Measurements from ENCODE around the gene ZPLD1. TPM values are rescaled to one million over a fixed set of nuclear protein-coding genes. Genes with fewer than 3 reads are reported as not detected.
A peak's percentile ranks its signal among the peaks of the same experiment; 100 is the strongest.

The ZPLD1 gene
- total and polyA plus RNA-seq, 5 donors from 2014 or later, result not detected

DNA sequence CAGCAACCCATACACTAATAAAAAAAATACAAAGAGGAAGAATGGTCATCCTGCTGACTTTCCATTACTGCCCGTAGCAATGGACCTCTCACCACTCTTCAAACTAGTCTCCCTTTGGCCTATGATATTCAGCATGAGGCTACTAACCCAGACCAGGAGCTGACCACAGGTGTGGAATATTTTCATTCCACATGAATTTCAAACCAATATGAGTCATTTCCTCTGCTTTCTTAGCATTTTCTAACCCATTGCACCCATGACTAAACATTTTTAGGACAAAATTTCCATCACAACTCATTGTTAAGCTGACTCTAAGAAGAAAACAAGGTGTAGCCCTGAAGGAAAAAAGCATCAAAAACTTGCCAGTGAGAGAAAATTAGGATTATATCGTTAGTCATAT is 34.0 kb upstream of the ZPLD1 start:
- H3K9me3 Mint-ChIP-seq, result peaks cover 0 to 4% (median 0%) of the 10 kb centered on the region in 7 donors

GRCh38 chr3:102410616-102411015 is 24.2 kb upstream of the ZPLD1 start:
- no peak overlapping the region for H3K27ac ChIP-seq (ENCODE audit: insufficient read depth, low read length, poor library complexity, severe bottlenecking)
- H3K9me3 ChIP-seq (ENCODE audit: control insufficient read depth in 2 of 2, low read length in 2 of 2), result no peaks in the 10 kb centered on the region
- no peaks in the 10 kb centered on the region for H3K4me1 ChIP-seq (ENCODE audit: control insufficient read depth, insufficient read depth, low read length, poor library complexity, severe bottlenecking)
- Mint-ChIP-seq H3K27me3 (no peaks in the 10 kb centered on the region), H3K36me3 (no peaks in the 10 kb centered on the region), H3K9me3 (no peaks in the 10 kb centered on the region), H3K27ac (no peak overlapping the region), H3K4me3 (no peak overlapping the region), H3K4me1 (peaks cover 0 to 6% (median under 1%) of the 10 kb centered on the region in 4 donors)
- ATAC-seq (ENCODE audit: low read depth in 2 of 2) (no peak), DNase-seq (no peak)
- no peaks in the 10 kb centered on the region for H3K27me3 ChIP-seq (ENCODE audit: control insufficient read depth, insufficient read depth, low read length)
- H3K36me3 ChIP-seq (ENCODE audit: control insufficient read depth, insufficient read depth, low read length), result no peaks in the 10 kb centered on the region
- H3K4me3 ChIP-seq (ENCODE audit: low read depth, low read length), result no peak overlapping the region

More for the DNA sequence above, 34.0 kb upstream of the ZPLD1 start:
- Mint-ChIP-seq H3K4me1 (no peaks in the 10 kb centered on the region), H3K36me3 (no peaks in the 10 kb centered on the region), H3K4me3 (no peak overlapping the region), H3K27me3 (no peaks in the 10 kb centered on the region), H3K27ac (no peak overlapping the region)
- H3K4me3 ChIP-seq (ENCODE audit: low read depth, low read length), result no peak overlapping the region
- H3K27ac ChIP-seq (ENCODE audit: insufficient read depth, low read length, poor library complexity, severe bottlenecking), result no peak overlapping the region
- H3K36me3 ChIP-seq (ENCODE audit: control insufficient read depth, insufficient read depth, low read length), result no peaks in the 10 kb centered on the region
- H3K4me1 ChIP-seq (ENCODE audit: control insufficient read depth, insufficient read depth, low read length, poor library complexity, severe bottlenecking), result no peaks in the 10 kb centered on the region
- ATAC-seq (ENCODE audit: low read depth in 2 of 2) (no peak), DNase-seq (no peak)
- no peaks in the 10 kb centered on the region for H3K9me3 ChIP-seq (ENCODE audit: control insufficient read depth in 2 of 2, low read length in 2 of 2)
- no peaks in the 10 kb centered on the region for H3K27me3 ChIP-seq (ENCODE audit: control insufficient read depth, insufficient read depth, low read length)

DNA sequence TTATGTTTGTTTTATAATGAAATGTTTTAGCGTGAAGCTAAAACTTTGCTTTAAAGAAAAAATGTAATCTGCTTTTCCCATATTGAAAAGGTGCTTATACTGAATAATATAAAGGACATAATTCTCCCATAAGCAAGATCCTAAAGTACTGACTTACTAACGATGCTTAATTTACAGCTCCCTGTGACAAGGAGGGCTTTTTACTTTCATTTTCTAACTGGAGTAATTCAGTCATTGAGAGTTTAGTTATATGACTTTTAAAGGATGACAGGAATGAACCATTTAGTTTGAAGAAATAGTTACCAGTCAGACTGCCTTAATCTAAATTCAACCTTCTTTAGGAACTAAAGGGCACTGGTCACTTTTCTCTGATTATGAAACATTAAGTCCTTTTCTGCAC is 19.3 kb upstream of the ZPLD1 start:
- H3K9me3 Mint-ChIP-seq, result no peaks in the 10 kb centered on the region
- H3K36me3 ChIP-seq (ENCODE audit: control insufficient read depth, insufficient read depth, low read length), result no peaks in the 10 kb centered on the region
- H3K27me3 ChIP-seq (ENCODE audit: control insufficient read depth, insufficient read depth, low read length), result no peaks in the 10 kb centered on the region
- no peaks in the 10 kb centered on the region for H3K36me3 Mint-ChIP-seq
- peak overlapping the region; percentile 51 for H3K4me3 ChIP-seq (ENCODE audit: low read depth, low read length)
- H3K9me3 ChIP-seq (ENCODE audit: control insufficient read depth in 2 of 2, low read length in 2 of 2), result no peaks in the 10 kb centered on the region
- H3K27me3 Mint-ChIP-seq, result no peaks in the 10 kb centered on the region
- DNase-seq (peak in 1 of 3 donors; percentile 15), ATAC-seq (ENCODE audit: low read depth in 2 of 2) (no peak)
- no peaks in the 10 kb centered on the region for H3K4me1 ChIP-seq (ENCODE audit: control insufficient read depth, insufficient read depth, low read length, poor library complexity, severe bottlenecking)
- peak overlapping the region in 2 of 4 donors; percentile 2 to 51 for H3K4me3 Mint-ChIP-seq
- H3K27ac ChIP-seq (ENCODE audit: insufficient read depth, low read length, poor library complexity, severe bottlenecking), result no peak overlapping the region
- peak overlapping the region in 1 of 3 donors; percentile 40 for H3K27ac Mint-ChIP-seq
- H3K4me1 Mint-ChIP-seq, result peaks cover 0 to 10% (median 3%) of the 10 kb centered on the region in 4 donors

DNA sequence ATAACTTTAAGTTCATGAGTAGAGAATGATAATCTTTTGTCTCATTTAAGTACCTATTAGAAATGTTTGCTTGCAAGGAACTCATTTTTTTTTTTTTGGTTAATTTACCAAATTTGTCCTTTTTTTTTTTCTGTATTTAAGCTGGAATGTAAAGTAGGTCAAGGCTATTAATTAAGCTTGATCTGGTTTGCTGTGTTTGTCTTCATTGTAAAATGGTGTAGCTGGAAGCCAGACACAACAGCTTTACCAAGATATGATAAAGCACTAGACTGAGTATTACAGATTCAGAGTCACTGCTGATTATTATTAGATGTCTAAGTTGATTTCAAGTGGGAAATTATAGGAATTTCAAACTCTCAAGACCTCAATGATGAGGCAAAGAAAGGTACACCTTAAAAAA is 15.0 kb upstream of the ZPLD1 start:
- Mint-ChIP-seq H3K4me3 (no peak overlapping the region), H3K9me3 (no peaks in the 10 kb centered on the region), H3K36me3 (no peaks in the 10 kb centered on the region), H3K27ac (no peak overlapping the region), H3K27me3 (peaks cover 4% of the 10 kb centered on the region), H3K4me1 (peaks cover 0 to 9% (median 3%) of the 10 kb centered on the region in 4 donors)
- Histone ChIP-seq H3K36me3 (ENCODE audit: control insufficient read depth, insufficient read depth, low read length) (no peaks in the 10 kb centered on the region), H3K9me3 (ENCODE audit: control insufficient read depth in 2 of 2, low read length in 2 of 2) (no peaks in the 10 kb centered on the region), H3K27ac (ENCODE audit: insufficient read depth, low read length, poor library complexity, severe bottlenecking) (no peak overlapping the region), H3K27me3 (ENCODE audit: control insufficient read depth, insufficient read depth, low read length) (no peaks in the 10 kb centered on the region), H3K4me1 (ENCODE audit: control insufficient read depth, insufficient read depth, low read length, poor library complexity, severe bottlenecking) (no peaks in the 10 kb centered on the region), H3K4me3 (ENCODE audit: low read depth, low read length) (no peak overlapping the region)
- no peak for ATAC-seq (ENCODE audit: low read depth in 2 of 2)
- DNase-seq, result no peak

GRCh38 chr3:102441832-102442231 is 7.0 kb downstream of the ZPLD1 start:
- H3K4me3 Mint-ChIP-seq, result no peak overlapping the region
- H3K4me1 Mint-ChIP-seq, result no peaks in the 10 kb centered on the region
- H3K36me3 ChIP-seq (ENCODE audit: control insufficient read depth, insufficient read depth, low read length), result no peaks in the 10 kb centered on the region
- peaks cover 4% of the 10 kb centered on the region for H3K27me3 ChIP-seq (ENCODE audit: control insufficient read depth, insufficient read depth, low read length)
- ATAC-seq (ENCODE audit: low read depth in 2 of 2) (no peak), DNase-seq (no peak)
- no peak overlapping the region for H3K4me3 ChIP-seq (ENCODE audit: low read depth, low read length)
- no peaks in the 10 kb centered on the region for H3K9me3 ChIP-seq (ENCODE audit: control insufficient read depth in 2 of 2, low read length in 2 of 2)
- no peaks in the 10 kb centered on the region for H3K9me3 Mint-ChIP-seq
- no peak overlapping the region for H3K27ac ChIP-seq (ENCODE audit: insufficient read depth, low read length, poor library complexity, severe bottlenecking)
- H3K27me3 Mint-ChIP-seq, result no peaks in the 10 kb centered on the region
- no peak overlapping the region for H3K27ac Mint-ChIP-seq
- H3K4me1 ChIP-seq (ENCODE audit: control insufficient read depth, insufficient read depth, low read length, poor library complexity, severe bottlenecking), result no peaks in the 10 kb centered on the region
- H3K36me3 Mint-ChIP-seq, result no peaks in the 10 kb centered on the region

- no peak overlapping the region for H3K27ac ChIP-seq (ENCODE audit: insufficient read depth, low read length, poor library complexity, severe bottlenecking)
- no peaks in the 10 kb centered on the region for H3K36me3 ChIP-seq (ENCODE audit: control insufficient read depth, insufficient read depth, low read length)
- Mint-ChIP-seq H3K9me3 (no peaks in the 10 kb centered on the region), H3K4me1 (no peaks in the 10 kb centered on the region), H3K27me3 (no peaks in the 10 kb centered on the region), H3K36me3 (no peaks in the 10 kb centered on the region), H3K4me3 (no peak overlapping the region), H3K27ac (no peak overlapping the region)
- H3K4me1 ChIP-seq (ENCODE audit: control insufficient read depth, insufficient read depth, low read length, poor library complexity, severe bottlenecking), result no peaks in the 10 kb centered on the region
- ATAC-seq (ENCODE audit: low read depth in 2 of 2), result no peak
- no peak overlapping the region for H3K4me3 ChIP-seq (ENCODE audit: low read depth, low read length)
- no peaks in the 10 kb centered on the region for H3K9me3 ChIP-seq (ENCODE audit: control insufficient read depth in 2 of 2, low read length in 2 of 2)
- H3K27me3 ChIP-seq (ENCODE audit: control insufficient read depth, insufficient read depth, low read length), result no peaks in the 10 kb centered on the region
- no peak for DNase-seq
Observed at GRCh38 chr3:102443021-102443420, 8.2 kb downstream of the ZPLD1 start.

- ATAC-seq (ENCODE audit: low read depth in 2 of 2), result no peak
- H3K4me1 ChIP-seq (ENCODE audit: control insufficient read depth, insufficient read depth, low read length, poor library complexity, severe bottlenecking), result no peaks in the 10 kb centered on the region
- no peak overlapping the region for H3K27ac ChIP-seq (ENCODE audit: insufficient read depth, low read length, poor library complexity, severe bottlenecking)
- DNase-seq, result no peak
- H3K27me3 ChIP-seq (ENCODE audit: control insufficient read depth, insufficient read depth, low read length), result no peaks in the 10 kb centered on the region
- Mint-ChIP-seq H3K4me1 (no peaks in the 10 kb centered on the region), H3K27me3 (no peaks in the 10 kb centered on the region), H3K36me3 (no peaks in the 10 kb centered on the region), H3K27ac (no peak overlapping the region), H3K9me3 (no peaks in the 10 kb centered on the region), H3K4me3 (no peak overlapping the region)
- H3K36me3 ChIP-seq (ENCODE audit: control insufficient read depth, insufficient read depth, low read length), result no peaks in the 10 kb centered on the region
- no peak overlapping the region for H3K4me3 ChIP-seq (ENCODE audit: low read depth, low read length)
- no peaks in the 10 kb centered on the region for H3K9me3 ChIP-seq (ENCODE audit: control insufficient read depth in 2 of 2, low read length in 2 of 2)
Observed at GRCh38 chr3:102444101-102444500, 9.3 kb downstream of the ZPLD1 start.

DNA sequence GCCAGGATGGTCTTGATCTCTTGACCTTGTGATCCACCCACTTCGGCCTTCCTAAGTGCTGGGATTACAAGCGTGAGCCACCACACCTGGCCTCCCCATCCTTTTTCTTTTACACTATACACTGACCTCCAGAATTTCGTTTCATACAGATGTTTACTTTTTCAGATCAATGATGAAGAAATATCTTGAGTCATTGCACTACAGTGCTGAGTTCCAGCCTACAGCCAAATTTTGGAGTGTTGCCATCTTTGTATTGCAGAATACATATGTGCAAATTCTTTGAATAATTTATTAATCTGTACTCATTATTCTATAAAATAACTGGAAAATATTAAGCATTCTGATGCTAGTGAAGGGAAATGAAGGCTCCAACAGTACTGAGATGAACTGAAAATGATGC is 12.5 kb downstream of the ZPLD1 start:
- Histone ChIP-seq H3K27ac (ENCODE audit: insufficient read depth, low read length, poor library complexity, severe bottlenecking) (no peak overlapping the region), H3K4me3 (ENCODE audit: low read depth, low read length) (no peak overlapping the region), H3K36me3 (ENCODE audit: control insufficient read depth, insufficient read depth, low read length) (no peaks in the 10 kb centered on the region), H3K27me3 (ENCODE audit: control insufficient read depth, insufficient read depth, low read length) (no peaks in the 10 kb centered on the region), H3K9me3 (ENCODE audit: control insufficient read depth in 2 of 2, low read length in 2 of 2) (no peaks in the 10 kb centered on the region), H3K4me1 (ENCODE audit: control insufficient read depth, insufficient read depth, low read length, poor library complexity, severe bottlenecking) (no peaks in the 10 kb centered on the region)
- H3K9me3 Mint-ChIP-seq, result peaks cover 0 to 2% (median 0%) of the 10 kb centered on the region in 7 donors
- no peak for DNase-seq
- no peak overlapping the region for H3K4me3 Mint-ChIP-seq
- ATAC-seq (ENCODE audit: low read depth in 2 of 2), result no peak
- H3K27me3 Mint-ChIP-seq, result peaks cover 4% of the 10 kb centered on the region
- H3K4me1 Mint-ChIP-seq, result no peaks in the 10 kb centered on the region
- no peaks in the 10 kb centered on the region for H3K36me3 Mint-ChIP-seq
- H3K27ac Mint-ChIP-seq, result no peak overlapping the region

Data from CD4-positive, CD25-positive, alpha-beta regulatory T cell (primary cell).